ENCODE data around the gene FAM222A. TPM values are rescaled to one million over a fixed set of nuclear protein-coding genes. Genes with fewer than 3 reads are reported as not detected.

Gene FAM222A
- polyA plus RNA-seq, 1 donor from 2014 or later, result 8.5 TPM

- TF ChIP-seq REST (IDR thresholded peaks at IDR 0.05; ENCODE audit: borderline replicate concordance) (no peak), TAF1 (IDR thresholded peaks at IDR 0.05; ENCODE audit: low read depth) (no peak), MXI1 (conservative IDR thresholded peaks at IDR 0.05; ENCODE audit: poor library complexity, severe bottlenecking) (no peak), EZH2 (IDR thresholded peaks at IDR 0.05; ENCODE audit: borderline replicate concordance, insufficient read depth, low read length, poor library complexity, severe bottlenecking) (no peak), EP300 (conservative IDR thresholded peaks at IDR 0.05; ENCODE audit: poor library complexity, severe bottlenecking) (no peak), SMC3 (conservative IDR thresholded peaks at IDR 0.05; ENCODE audit: poor library complexity) (no peak), RAD21 (conservative IDR thresholded peaks at IDR 0.05) (no peak), POLR2AphosphoS5 (IDR thresholded peaks at IDR 0.05) (no peak), CTCF (IDR thresholded peaks at IDR 0.05; ENCODE audit: poor library complexity, severe bottlenecking) (no peak)
- Histone ChIP-seq H3K27me3 (ENCODE audit: insufficient read depth, low read depth, low read length) (no peaks in the 10 kb centered on the region), H3K79me2 (replicated peaks; ENCODE audit: insufficient read depth, low read length) (no peaks in the 10 kb centered on the region), H3K36me3 (ENCODE audit: insufficient read depth, low read length) (no peaks in the 10 kb centered on the region), H2AFZ (ENCODE audit: low read depth, low read length) (no peak overlapping the region), H3K4me2 (ENCODE audit: low read length) (no peak overlapping the region), H3K9me2 (ENCODE audit: insufficient read depth, low read length) (no peaks in the 10 kb centered on the region), H3F3A (ENCODE audit: insufficient read depth, low read length, poor library complexity, severe bottlenecking) (no peaks in the 10 kb centered on the region), H4K20me1 (ENCODE audit: insufficient read depth) (no peaks in the 10 kb centered on the region), H3K27ac (ENCODE audit: low read length) (no peak overlapping the region), H3K9ac (ENCODE audit: low read length) (no peak overlapping the region), H3K4me3 (ENCODE audit: low read length) (no peak overlapping the region), H3K9me3 (ENCODE audit: low read length) (no peaks in the 10 kb centered on the region)
These were observed 9.9 kb upstream of the FAM222A start for GRCh38 chr12:109703684-109704083.

GRCh38 chr12:109704371-109705098 is 9.1 kb upstream of the FAM222A start:
- no peak overlapping the region for H3K4me3 ChIP-seq (ENCODE audit: low read length)
- H2AFZ ChIP-seq (ENCODE audit: low read depth, low read length), result no peak overlapping the region
- H3K4me2 ChIP-seq (ENCODE audit: low read length), result no peak overlapping the region
- H3F3A ChIP-seq (ENCODE audit: insufficient read depth, low read length, poor library complexity, severe bottlenecking), result no peaks in the 10 kb centered on the region
- no peaks in the 10 kb centered on the region for H3K27me3 ChIP-seq (ENCODE audit: insufficient read depth, low read depth, low read length)
- TF ChIP-seq SMC3 (conservative IDR thresholded peaks at IDR 0.05; ENCODE audit: poor library complexity), result no peak
- TF ChIP-seq EP300 (conservative IDR thresholded peaks at IDR 0.05; ENCODE audit: poor library complexity, severe bottlenecking), result no peak
- TF ChIP-seq CTCF (IDR thresholded peaks at IDR 0.05; ENCODE audit: poor library complexity, severe bottlenecking), result no peak
- TF ChIP-seq TAF1 (IDR thresholded peaks at IDR 0.05; ENCODE audit: low read depth), result no peak
- TF ChIP-seq EZH2 (IDR thresholded peaks at IDR 0.05; ENCODE audit: borderline replicate concordance, insufficient read depth, low read length, poor library complexity, severe bottlenecking), result no peak
- TF ChIP-seq MXI1 (conservative IDR thresholded peaks at IDR 0.05; ENCODE audit: poor library complexity, severe bottlenecking), result no peak
- no peak for TF ChIP-seq REST (IDR thresholded peaks at IDR 0.05; ENCODE audit: borderline replicate concordance)
- TF ChIP-seq POLR2AphosphoS5 (IDR thresholded peaks at IDR 0.05), result no peak
- no peak for TF ChIP-seq RAD21 (conservative IDR thresholded peaks at IDR 0.05)
- no peak overlapping the region for H3K27ac ChIP-seq (ENCODE audit: low read length)
- no peak overlapping the region for H3K9ac ChIP-seq (ENCODE audit: low read length)
- no peaks in the 10 kb centered on the region for H3K36me3 ChIP-seq (ENCODE audit: insufficient read depth, low read length)
- no peaks in the 10 kb centered on the region for H3K9me2 ChIP-seq (ENCODE audit: insufficient read depth, low read length)
- H3K79me2 ChIP-seq (replicated peaks; ENCODE audit: insufficient read depth, low read length), result no peaks in the 10 kb centered on the region
- H4K20me1 ChIP-seq (ENCODE audit: insufficient read depth), result no peaks in the 10 kb centered on the region
- H3K9me3 ChIP-seq (ENCODE audit: low read length), result no peaks in the 10 kb centered on the region

All from neural cell (in vitro differentiated cells).